Tibial nerve (tissue), 4 donors: ENCODE data around the gene TPRN. TPM values are rescaled to one million over a fixed set of nuclear protein-coding genes. Genes with fewer than 3 reads are reported as not detected.

Experiments used
- DNase-seq, 2 donors: peaks; one replicate each; pipeline ENCODE4 v3.0.0-alpha.2; 2019; ENCODE audit warnings: low spot score in 2 of 2
- H3K27ac ChIP-seq, 4 donors: fragments of 200-600 bp; sonication (generic) in 3 of 4; one replicate each; pipeline ENCODE4 v1.5.1; 2017 to 2019; ENCODE audit warnings: mild to moderate bottlenecking in 1 of 4
- H3K27me3 ChIP-seq, 2 donors: fragments of 200-600 bp; sonication (generic) in 1 of 2; one replicate each; pipeline versions ENCODE4 v1.5.1 to v1.6.0; 2017 to 2019
- H3K36me3 ChIP-seq, 3 donors: fragments of 200-600 bp; sonication (generic); one replicate each; pipeline ENCODE4 v1.5.1; 2018 to 2019
- H3K4me1 ChIP-seq, 4 donors: fragments of 200-600 bp; sonication (generic) in 3 of 4; one replicate each; pipeline ENCODE4 v1.5.1; 2017 to 2019
- H3K4me3 ChIP-seq, 4 donors: fragments of 200-600 bp; sonication (generic) in 3 of 4; one replicate each; pipeline ENCODE4 v1.5.1; 2017 to 2019; ENCODE audit warnings: mild to moderate bottlenecking in 1 of 4, moderate library complexity in 1 of 4
- H3K9me3 ChIP-seq, 4 donors: fragments of 200-600 bp; sonication (generic) in 3 of 4; one replicate each; pipeline ENCODE4 v1.5.1; 2017 to 2019
- CTCF ChIP-seq, 5 experiments: fragments of 200-600 bp in 3 of 5; fragments of 450-650 bp in 2 of 5; sonication (generic) in 3 of 5; IDR thresholded peaks; one replicate each; pipeline ENCODE4 v1.5.1; 2016 to 2019; ENCODE audit warnings: antibody characterized with exemption in 5 of 5, mild to moderate bottlenecking in 3 of 5, moderate library complexity in 2 of 5
- EP300 ChIP-seq, 2 donors: sonication (generic); formaldehyde crosslinking; IDR thresholded peaks; one replicate each; pipeline ENCODE4 v1.6.1; 2017; ENCODE audit warnings: antibody characterized with exemption in 2 of 2, mild to moderate bottlenecking in 1 of 2
- POLR2A ChIP-seq, 2 donors: fragments of 450-650 bp; IDR thresholded peaks; one replicate each; pipeline ENCODE4 v1.6.1; 2017; ENCODE audit warnings: antibody characterized with exemption in 2 of 2, mild to moderate bottlenecking in 2 of 2, moderate library complexity in 2 of 2
- WGBS, 2 donors: methylation state at CpG; one replicate each; pipeline ENCODE4 v1.1.5; 2018; 5-methylcytosine and 5-hydroxymethylcytosine counted together
- total RNA-seq, 4 donors: library from RNA; depleted of rRNA; stranded (reverse); fragments of >200 nt; gene quantifications; one replicate each; pipeline ENCODE4 v1.1.0, GENCODE V29; 2016

Gene TPRN
- total RNA-seq, 4 donors from 2014 or later = 6.8 to 12.3 (median 8.9) TPM

- WGBS, 2 donors = 35% methylated on average over 14 of the region's 14 CpGs
- Histone ChIP-seq H3K36me3 (no peaks in the 10 kb centered on the region), H3K9me3 (no peaks in the 10 kb centered on the region), H3K27ac (no peak overlapping the region), H3K27me3 (peaks cover 2 to 100% of the 10 kb centered on the region in 2 donors), H3K4me3 (no peak overlapping the region), H3K4me1 (peaks cover 0 to 42% (median 14%) of the 10 kb centered on the region in 4 donors)
- TF ChIP-seq CTCF (IDR thresholded peaks at IDR 0.05) (no peak), POLR2A (IDR thresholded peaks at IDR 0.05) (no peak), EP300 (IDR thresholded peaks at IDR 0.05) (no peak)
- no peak for DNase-seq
These were observed 41.2 kb downstream of the TPRN start for GRCh38 chr9:137159105-137160053.

GRCh38 chr9:137158625-137159024 lies 41.9 kb downstream of the TPRN start:
- Histone ChIP-seq H3K36me3 (no peaks in the 10 kb centered on the region), H3K9me3 (no peaks in the 10 kb centered on the region), H3K27me3 (peaks cover 2 to 92% of the 10 kb centered on the region in 2 donors), H3K4me1 (peaks cover 0 to 40% (median 14%) of the 10 kb centered on the region in 4 donors), H3K27ac (no peak overlapping the region), H3K4me3 (no peak overlapping the region)
- no peak for TF ChIP-seq CTCF (IDR thresholded peaks at IDR 0.05)
- no peak for TF ChIP-seq EP300 (IDR thresholded peaks at IDR 0.05)
- no peak for TF ChIP-seq POLR2A (IDR thresholded peaks at IDR 0.05)
- no peak for DNase-seq
- 23 to 36% methylated on average over 3 of the region's 4 CpGs for WGBS, 2 donors

GRCh38 chr9:137157618-137158415 lies 42.7 kb downstream of the TPRN start:
- peaks cover 2 to 84% of the 10 kb centered on the region in 2 donors for H3K27me3 ChIP-seq

GRCh38 chr9:137156567-137157375 lies 43.8 kb downstream of the TPRN start:
- peak overlapping the region in 1 of 4 donors; percentile 20 for H3K4me3 ChIP-seq
- TF ChIP-seq EP300 (IDR thresholded peaks at IDR 0.05) (no peak), CTCF (IDR thresholded peaks at IDR 0.05) (no peak), POLR2A (IDR thresholded peaks at IDR 0.05) (no peak)
- H3K4me1 ChIP-seq = peaks cover 0 to 21% (median 4%) of the 10 kb centered on the region in 4 donors
- peaks cover 0 to 74% of the 10 kb centered on the region in 2 donors for H3K27me3 ChIP-seq
- no peak overlapping the region for H3K27ac ChIP-seq
- no peak for DNase-seq
- no peaks in the 10 kb centered on the region for H3K9me3 ChIP-seq
- H3K36me3 ChIP-seq = no peaks in the 10 kb centered on the region
- 0 to 3% methylated on average over 9 to 15 of the region's 65 CpGs for WGBS, 2 donors

More at GRCh38 chr9:137157618-137158415, 42.7 kb downstream of the TPRN start:
- no peak overlapping the region for H3K27ac ChIP-seq
- no peaks in the 10 kb centered on the region for H3K36me3 ChIP-seq
- DNase-seq = no peak
- 55 to 60% methylated on average over 8 to 19 of the region's 19 CpGs for WGBS, 2 donors
- TF ChIP-seq POLR2A (IDR thresholded peaks at IDR 0.05) (no peak), CTCF (IDR thresholded peaks at IDR 0.05) (no peak), EP300 (IDR thresholded peaks at IDR 0.05) (no peak)
- H3K9me3 ChIP-seq = no peaks in the 10 kb centered on the region
- H3K4me3 ChIP-seq = no peak overlapping the region
- peaks cover 0 to 32% (median 9%) of the 10 kb centered on the region in 4 donors for H3K4me1 ChIP-seq
